ENCODE measurements around the gene BTG2.

Gene BTG2

DNA sequence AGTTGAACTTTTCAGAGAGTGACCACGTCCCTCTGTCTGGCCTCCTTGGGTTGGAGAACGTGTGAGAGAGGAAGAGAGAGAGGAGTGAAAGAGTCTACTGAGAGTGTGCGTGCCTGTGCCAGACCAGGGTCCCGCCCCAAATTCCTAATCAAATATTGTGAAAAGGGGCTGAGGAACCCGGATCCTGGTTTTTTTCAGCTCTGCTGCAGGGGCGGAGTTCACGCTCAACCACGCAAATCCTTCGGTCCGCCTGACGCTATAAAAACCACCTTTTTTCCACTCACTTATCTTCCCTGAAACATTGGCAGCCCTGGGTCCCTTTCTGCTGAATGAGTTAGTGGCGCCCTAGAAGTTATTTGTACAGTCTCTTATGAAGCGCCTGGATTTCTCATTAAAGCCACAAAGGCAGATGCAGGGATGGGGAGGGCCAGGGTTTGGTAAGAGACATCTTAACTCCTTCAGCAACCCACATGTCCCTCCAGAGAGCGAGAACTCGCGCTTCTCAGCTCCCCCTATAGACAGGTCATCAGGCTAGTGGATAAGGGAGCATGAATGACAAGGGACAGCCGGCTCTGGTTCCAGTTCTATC is 45.8 kb downstream of the BTG2 start, which contains the start of gene FMOD:
Gene FMOD (minus strand): TSS at position 86 of the 589 bp plus-strand sequence. CDS start 2,852 bp downstream, outside the sequence.
- no peaks in the 10 kb centered on the region for H3K36me3 ChIP-seq (ENCODE audit: control insufficient read depth, insufficient read depth, low read length)
- H3K4me1 ChIP-seq (ENCODE audit: control insufficient read depth, insufficient read depth, low read length) = peaks cover 12% of the 10 kb centered on the region; the same call in 1 of the 2 replicates
- H3K27me3 ChIP-seq (ENCODE audit: control insufficient read depth, insufficient read depth, low read length) = peaks cover 6% of the 10 kb centered on the region
- no peak within 1 kb of the TSS for H3K27ac ChIP-seq (ENCODE audit: low read depth, low read length)
- H3K9ac ChIP-seq (ENCODE audit: low read length) = peak within 1 kb of the TSS; percentile 20
- no peaks in the 10 kb centered on the region for H3K9me3 ChIP-seq (ENCODE audit: control insufficient read depth, insufficient read depth, low read depth, low read length)
- H3K4me3 ChIP-seq (ENCODE audit: low read depth, low read length) = no peak within 1 kb of the TSS

DNA sequence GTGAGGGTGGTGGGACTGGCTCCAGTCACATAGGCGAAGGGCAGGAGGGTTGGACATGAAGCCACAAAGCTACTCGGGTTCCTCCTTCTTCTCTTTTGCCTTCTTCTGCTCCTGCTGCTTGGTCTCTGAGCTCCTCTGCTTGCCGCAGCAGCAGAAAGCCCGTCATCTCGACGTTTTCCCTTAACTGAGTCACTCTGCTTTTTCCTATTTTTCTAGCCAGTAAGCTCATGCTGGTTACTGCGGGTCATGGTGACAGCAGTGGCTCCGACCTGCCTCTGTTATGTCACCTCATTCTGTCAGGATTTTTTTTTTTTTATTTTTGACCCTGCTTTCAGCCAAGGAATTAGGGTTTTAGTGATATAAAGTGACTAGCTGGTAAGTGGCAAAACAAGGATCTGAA is 48.2 kb downstream of the BTG2 start:
- H3K9ac ChIP-seq (ENCODE audit: low read length) = no peak overlapping the region
- H3K9me3 ChIP-seq (ENCODE audit: control insufficient read depth, insufficient read depth, low read depth, low read length) = no peaks in the 10 kb centered on the region
- no peaks in the 10 kb centered on the region for H3K36me3 ChIP-seq (ENCODE audit: control insufficient read depth, insufficient read depth, low read length)
- no peak overlapping the region for H3K27ac ChIP-seq (ENCODE audit: low read depth, low read length)
- no peak overlapping the region for H3K4me3 ChIP-seq (ENCODE audit: low read depth, low read length)
- peaks cover 9% of the 10 kb centered on the region; the same call in 1 of the 2 replicates for H3K4me1 ChIP-seq (ENCODE audit: control insufficient read depth, insufficient read depth, low read length)
- peaks cover 6% of the 10 kb centered on the region; the same call in 1 of the 2 replicates for H3K27me3 ChIP-seq (ENCODE audit: control insufficient read depth, insufficient read depth, low read length)

DNA sequence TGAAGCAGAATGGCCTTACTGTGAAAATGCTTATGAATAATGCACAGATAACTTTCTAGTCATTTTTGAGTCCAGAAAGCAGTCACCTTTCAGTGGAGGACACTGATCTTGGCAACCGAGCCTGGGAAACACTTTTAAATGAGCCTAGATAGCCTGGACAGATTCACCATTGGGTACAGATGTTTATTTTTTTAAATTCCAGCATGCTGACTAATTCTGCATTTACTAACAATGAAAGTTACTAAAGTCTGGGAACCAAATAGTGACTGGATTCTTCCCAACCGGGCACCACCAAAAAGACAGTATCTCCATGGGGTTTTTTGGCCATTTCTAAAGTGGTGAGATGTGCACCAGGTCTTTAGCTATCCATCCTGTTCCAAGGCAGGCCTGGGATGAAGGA is 48.9 kb downstream of the BTG2 start:
- peaks cover 9% of the 10 kb centered on the region; the same call in 1 of the 2 replicates for H3K4me1 ChIP-seq (ENCODE audit: control insufficient read depth, insufficient read depth, low read length)
- no peaks in the 10 kb centered on the region for H3K36me3 ChIP-seq (ENCODE audit: control insufficient read depth, insufficient read depth, low read length)
- no peak overlapping the region for H3K9ac ChIP-seq (ENCODE audit: low read length)
- no peak overlapping the region for H3K27ac ChIP-seq (ENCODE audit: low read depth, low read length)
- H3K27me3 ChIP-seq (ENCODE audit: control insufficient read depth, insufficient read depth, low read length) = peaks cover 6% of the 10 kb centered on the region; the same call in 1 of the 2 replicates
- no peak overlapping the region for H3K4me3 ChIP-seq (ENCODE audit: low read depth, low read length)
- no peaks in the 10 kb centered on the region for H3K9me3 ChIP-seq (ENCODE audit: control insufficient read depth, insufficient read depth, low read depth, low read length)

GRCh38 chr1:203359010-203359571 is 53.8 kb downstream of the BTG2 start:
- Histone ChIP-seq H3K9ac (ENCODE audit: low read length) (no peak overlapping the region), H3K4me3 (ENCODE audit: low read depth, low read length) (no peak overlapping the region), H3K27ac (ENCODE audit: low read depth, low read length) (no peak overlapping the region), H3K36me3 (ENCODE audit: control insufficient read depth, insufficient read depth, low read length) (no peaks in the 10 kb centered on the region), H3K4me1 (ENCODE audit: control insufficient read depth, insufficient read depth, low read length) (peaks cover 21% of the 10 kb centered on the region; the same call in 1 of the 2 replicates), H3K9me3 (ENCODE audit: control insufficient read depth, insufficient read depth, low read depth, low read length) (no peaks in the 10 kb centered on the region), H3K27me3 (ENCODE audit: control insufficient read depth, insufficient read depth, low read length) (no peaks in the 10 kb centered on the region)
